Activated CD4-positive, alpha-beta T cell treated with anti-CD3 and anti-CD28 coated beads for 24 hours (primary cell): ENCODE results near the gene AGBL2.

ENCODE experiments used
- DNase-seq, 2 donors: peaks; one replicate each; pipeline ENCODE4 v3.0.0-alpha.2; 2020; ENCODE audit warnings: low read depth in 2 of 2

AGBL2 gene

DNA sequence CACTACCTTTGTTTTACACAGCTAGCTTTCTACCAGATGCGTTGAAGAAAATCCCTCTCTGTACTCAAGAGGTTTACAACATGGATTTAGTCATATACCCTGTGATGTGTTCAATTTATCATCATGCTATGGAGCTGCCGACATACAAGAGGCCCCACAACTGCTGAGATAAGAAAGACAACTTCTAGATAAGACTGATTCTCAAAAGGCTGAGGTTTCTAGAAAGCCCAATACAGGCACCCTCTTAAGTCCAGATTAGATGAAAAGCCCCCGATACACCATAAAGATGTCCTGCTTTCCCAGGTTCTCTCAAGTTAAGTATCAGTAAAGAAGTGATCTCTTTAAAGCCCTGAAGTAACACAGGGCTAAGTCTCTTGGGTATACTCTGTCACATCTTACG, 87.1 kb downstream of the AGBL2 start:
- no peak for DNase-seq

DNA sequence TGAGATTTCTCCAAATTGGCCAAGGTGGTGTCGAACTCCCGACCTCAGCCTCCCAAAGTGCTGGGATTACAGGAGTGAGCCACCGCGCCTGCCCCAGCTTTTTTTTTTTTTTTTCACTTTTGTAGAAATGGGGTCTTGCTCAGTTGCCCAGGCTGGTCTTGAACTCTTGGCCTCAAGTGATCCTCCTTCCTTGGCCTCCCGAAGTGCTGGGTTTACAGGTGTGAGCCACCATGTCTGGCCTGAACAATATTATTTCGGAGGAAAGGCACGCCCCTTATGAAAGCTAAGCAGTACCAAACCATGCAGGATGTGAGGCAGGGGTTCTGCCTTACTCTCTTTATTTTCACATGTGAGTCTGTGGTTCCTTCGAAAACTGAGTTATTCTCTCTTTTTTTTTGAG, 88.9 kb downstream of the AGBL2 start:
- no peak for DNase-seq

DNA sequence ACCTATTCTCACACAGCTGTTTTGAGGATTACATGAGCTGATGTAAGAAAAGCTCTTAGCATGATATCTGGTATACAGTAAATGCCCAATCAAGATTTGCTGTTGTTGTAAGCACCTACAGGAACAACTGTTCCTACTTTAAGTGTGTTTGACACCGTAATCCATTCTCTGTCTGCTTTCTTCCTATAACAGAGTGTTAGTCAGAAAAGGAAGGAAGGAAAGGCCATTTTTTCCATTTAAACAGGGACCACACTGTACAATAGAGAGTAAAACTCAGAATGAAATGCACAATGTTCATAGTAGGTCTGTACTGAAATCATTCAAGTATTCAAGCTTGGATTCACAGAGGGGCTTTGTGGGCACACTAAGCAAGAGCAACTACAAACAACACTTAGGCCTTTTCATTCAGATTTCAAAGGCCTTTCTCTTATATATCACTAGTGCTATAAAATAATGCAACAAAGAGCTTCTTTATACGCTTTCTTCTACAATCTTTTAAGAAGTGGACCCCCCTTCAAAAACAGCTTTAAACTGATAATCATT, 94.3 kb downstream of the AGBL2 start:
- no peak for DNase-seq

DNA sequence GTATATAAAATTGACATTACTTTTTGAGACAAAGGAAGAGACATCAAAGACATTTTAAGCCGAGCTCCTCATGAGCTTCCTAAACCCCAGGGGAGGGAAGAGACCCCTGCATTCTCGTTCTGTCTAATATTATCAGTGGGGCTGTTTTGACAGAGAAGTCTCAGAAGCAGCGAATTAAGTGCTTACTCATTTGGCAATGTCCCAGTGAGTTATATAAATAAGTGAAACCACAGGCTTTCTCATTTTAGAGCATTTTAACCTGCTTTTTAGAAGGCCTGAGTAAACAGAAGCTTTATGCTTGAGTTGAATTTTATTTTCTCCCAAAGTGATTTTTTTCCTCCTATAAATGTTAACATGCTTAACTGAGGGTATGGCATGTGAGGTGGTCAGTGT, 97.8 kb downstream of the AGBL2 start:
- DNase-seq = no peak

DNA sequence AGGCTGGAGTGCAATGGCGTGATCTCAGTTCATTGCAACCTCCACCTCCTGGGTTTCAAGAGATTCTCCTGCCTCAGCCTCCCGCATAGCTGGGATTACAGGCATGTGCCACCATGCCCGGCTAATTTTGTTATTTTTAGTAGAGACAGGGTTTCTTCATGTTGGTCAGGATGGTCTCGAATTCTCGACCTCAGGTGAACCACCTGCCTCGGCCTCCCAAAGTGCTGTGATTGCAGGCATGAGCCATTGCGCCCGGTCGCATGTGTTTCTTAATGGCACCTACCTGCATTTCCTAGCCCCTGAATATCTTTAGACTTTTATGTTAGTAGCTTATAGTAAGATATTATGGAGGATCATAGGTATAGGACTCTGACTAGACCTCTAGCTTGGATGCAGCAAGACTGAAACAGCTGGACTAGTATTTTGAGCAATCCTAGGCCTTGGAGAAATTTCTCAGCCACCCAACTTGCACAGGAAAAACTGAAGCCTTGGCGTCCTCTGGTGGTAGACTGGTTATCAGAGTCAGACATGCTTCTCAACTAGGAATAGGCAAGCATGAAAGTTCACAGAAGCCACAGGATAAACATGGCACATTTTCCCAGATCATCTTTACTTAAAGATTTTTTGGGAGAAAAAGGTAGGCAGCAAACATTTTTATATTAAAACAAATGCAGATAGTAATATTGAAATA, 98.3 kb downstream of the AGBL2 start:
- no peak for DNase-seq

DNA sequence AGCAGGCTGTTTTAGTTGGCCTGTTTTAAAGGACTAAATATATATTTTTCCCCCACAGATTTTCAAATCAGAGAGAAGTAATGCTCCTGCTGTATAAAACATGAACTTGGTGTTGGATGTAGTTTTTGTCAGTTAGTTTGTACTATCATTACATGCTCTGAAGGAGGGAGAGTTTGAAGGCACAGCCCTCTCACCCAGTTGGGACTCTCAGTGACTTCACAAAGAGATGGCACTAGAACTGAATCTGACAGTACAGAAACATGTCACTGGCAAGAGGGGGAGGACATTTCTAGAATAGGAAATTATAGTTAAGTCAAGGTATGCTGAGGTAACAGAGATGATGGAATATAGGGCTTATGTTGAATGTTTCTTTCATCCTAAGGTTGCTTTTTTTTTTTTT, 99.9 kb downstream of the AGBL2 start:
- no peak for DNase-seq

DNA sequence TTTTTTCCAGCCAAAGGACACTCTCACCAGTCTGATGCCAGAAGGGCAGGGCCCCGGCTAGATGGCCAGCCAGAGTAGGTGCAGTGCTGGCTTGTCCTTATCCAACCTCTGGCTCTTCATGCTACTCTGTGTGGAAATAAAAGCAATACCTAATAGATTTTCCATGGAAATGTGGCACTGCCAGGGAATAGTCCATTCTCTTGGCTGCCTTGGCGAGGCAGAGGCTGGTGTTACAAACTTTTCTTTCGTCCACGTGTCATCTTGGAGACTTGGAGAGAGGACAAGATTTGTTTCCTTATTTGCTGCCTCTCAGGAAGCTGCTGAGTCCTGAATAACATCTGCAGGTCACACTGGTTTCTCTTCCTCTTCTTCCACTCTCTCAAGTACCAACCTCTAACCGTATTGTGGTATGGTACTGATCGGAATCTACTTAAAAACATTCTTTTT, 103.8 kb downstream of the AGBL2 start:
- no peak for DNase-seq

DNA sequence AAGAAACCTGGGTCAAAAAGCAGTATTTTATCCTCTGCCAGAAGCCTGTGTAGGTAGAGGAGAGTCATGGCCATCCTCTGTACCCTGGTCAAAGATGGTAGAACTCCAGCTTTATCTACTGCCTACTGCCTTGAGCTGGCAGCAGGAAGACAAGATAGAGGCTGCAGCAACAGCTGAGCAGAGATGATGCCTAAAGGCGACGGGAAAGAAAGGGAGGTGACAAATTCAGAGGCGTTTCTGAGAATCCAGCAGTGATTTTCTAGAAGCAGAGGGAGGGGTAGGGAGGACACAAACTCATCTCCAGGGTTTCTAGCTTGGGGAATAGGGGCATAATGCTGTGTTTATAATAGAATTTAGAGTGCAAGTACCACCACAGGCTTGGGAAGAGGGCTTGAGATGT, 105.5 kb downstream of the AGBL2 start:
- DNase-seq = no peak
